Measurements from ENCODE around the gene FBXO39.
A peak's percentile ranks its signal among the peaks of the same experiment; 100 is the strongest.
"Not testable (repeated sequence)": the region's sequence is repeated elsewhere in the genome, so short reads cannot be mapped to it uniquely, and the experiment has no call there.

FBXO39 gene

DNA sequence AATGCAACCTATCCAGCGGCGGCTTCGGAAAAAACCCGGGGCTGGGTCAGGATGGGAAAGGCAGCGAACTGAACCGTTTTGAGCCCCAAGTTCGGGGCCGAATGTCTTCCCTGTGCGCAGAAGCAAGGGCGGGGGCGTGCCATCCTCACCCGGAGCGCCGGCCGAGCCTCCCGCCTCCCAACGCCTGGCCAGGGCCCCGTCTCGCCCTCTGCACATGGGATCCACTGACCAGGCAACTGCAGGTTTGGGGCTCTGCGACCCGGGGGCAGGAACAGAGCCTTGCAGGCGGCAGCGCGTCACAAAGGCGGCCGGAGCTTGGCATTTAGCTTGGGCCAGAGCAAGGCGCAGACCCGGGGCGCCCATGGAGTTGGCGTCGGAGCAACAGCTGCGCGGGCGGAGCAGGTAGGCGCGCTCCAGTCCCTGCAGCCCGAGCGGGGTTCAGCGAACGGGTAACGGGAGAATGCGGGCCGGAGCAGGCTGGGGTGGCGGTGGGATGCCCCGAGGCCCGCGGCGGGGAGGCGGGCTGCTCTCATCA, at the start of gene FBXO39:
TSS of gene FBXO39 (plus strand) at position 345 of the 535 bp plus-strand sequence. CDS start 3,654 bp downstream, outside the sequence.
- DNase-seq (ENCODE audit: low read depth), result no peak

DNA sequence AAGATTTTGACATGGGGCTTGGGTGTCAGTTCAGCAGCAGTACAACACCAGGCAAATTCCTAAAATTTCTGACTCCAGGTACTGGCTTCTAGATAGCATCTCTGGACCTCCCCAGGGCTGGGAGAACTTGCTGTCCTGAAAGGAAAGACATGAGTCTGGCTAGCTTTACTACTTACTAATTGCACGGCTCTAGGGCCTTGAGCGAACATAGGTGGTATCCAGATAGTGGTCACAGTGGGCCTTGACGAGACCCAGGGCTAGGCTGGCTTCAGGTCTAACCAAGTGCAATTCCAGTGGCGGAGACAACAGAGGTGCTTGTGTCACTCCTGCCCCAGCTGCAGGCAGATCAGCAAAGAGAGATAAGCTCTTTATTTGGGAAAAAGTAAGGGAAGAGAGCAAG, 46.5 kb upstream of the FBXO39 start:
- no peak for DNase-seq (ENCODE audit: low read depth)

DNA sequence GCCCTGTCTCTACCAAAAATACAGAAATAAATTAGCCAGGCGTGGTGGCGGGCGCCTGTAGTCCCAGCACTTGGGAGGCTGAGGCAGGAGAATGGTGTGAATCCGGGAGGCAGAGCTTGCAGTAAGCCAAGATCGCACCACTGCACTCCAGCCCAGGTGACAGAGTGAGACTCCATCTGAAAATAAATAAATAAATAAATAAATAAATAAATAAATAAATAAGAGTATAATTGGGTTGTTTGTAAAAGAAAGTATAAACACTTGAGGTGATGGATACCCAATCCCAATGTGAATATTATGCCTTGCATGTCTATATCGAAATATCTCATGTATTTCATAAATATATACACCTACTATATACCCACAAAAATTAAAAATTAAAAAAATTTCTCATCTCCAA, 29.4 kb upstream of the FBXO39 start:
- not testable (repeated sequence) for DNase-seq (ENCODE audit: low read depth)

DNA sequence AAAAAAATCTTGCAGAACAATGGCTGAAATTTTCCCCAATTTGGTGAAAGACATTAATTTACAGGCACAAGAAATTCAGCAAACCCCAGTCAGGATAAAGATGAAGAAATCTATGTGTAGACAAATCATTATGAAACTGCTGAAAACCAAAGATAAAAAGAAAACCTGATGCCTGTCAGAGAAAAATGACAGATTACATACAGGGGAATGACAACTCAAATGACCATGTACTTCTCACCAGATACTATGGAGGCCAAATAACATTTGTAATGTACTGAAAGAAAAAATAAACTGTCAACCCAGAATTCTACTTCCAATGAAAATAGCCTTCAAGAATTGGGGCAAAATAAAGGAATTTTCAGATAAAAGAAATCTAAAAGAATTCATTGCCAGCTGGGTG, 27.4 kb upstream of the FBXO39 start:
- DNase-seq (ENCODE audit: low read depth), result no peak

DNA sequence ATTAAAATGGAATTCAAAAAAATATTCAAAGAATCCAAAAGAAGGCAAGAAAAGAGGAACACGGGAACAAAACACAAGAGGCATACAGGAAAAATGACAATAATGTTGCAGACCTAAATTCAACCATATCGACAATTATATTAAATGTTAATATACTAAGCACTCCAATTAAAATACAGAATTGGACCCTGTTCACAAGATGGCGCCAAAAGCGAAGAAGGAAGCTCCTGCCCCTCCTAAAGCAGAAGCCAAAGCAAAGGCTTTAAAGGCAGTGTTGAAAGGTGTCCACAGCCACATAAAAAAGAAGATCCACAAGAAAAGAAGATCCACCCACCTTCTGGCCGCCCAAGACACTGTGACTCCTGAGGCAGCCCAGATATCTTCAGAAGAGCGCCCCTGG, 26.5 kb upstream of the FBXO39 start:
- no peak for DNase-seq (ENCODE audit: low read depth)

DNA sequence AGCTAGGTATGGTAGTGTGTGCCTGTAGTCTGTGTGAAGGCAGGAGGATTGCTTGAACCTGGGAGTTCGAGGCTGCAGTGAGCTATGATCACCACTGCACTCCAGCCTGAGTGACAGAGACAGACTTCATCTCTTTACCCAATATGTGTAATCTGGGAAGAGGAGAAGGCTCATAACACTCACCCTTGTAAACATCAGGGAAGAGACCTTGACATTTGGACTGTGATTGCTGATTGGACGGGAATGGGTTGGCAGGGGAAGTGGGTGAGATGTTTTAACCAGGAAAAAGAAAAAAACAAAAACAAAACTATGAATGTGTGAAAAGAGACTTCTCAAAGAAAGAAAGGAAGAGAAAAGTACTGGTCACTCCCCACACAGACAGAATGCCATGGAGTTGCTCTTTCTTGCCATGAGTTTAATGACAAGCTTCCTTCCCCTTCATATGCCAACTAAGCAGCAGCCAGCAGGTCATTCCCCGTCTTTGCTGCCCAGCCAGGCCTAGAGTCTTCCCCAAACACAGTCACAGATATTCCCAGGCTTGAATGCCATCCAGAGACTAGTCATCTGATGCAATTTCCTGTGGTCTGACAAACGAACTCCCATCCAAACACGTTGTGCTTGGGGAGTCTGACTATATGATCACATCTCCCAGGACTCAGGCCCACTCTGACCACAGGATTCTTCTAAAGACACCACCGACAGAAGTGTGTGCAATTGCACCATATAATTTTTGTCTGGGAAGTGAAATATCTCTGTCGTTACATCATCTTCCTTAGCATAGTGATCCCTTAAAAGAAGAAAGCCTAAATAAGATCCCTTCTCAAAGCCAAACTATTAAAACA, 23.7 kb upstream of the FBXO39 start:
- DNase-seq (ENCODE audit: low read depth), result no peak

DNA sequence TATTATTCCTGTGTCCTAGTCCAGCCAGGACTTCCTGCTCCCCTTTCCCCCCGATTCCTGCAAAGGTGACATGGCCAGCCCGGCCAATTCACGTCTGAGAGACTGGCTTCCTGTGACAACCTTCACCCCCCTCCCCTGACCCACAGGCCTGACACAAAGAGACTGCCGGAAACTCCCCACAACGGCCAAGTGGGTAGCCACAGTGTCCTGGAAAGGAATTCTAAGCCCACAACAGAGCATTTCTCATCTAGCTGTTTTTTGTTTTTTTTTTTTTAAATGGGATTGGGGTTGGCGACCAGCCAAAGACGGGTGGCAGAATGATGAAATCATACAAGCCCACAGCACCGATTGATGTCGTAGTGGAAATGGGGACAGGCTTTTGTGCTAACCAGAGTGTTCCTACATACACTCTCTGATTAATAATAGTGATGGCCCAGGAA, 23.0 kb upstream of the FBXO39 start:
- DNase-seq (ENCODE audit: low read depth), result peak; percentile 19

DNA sequence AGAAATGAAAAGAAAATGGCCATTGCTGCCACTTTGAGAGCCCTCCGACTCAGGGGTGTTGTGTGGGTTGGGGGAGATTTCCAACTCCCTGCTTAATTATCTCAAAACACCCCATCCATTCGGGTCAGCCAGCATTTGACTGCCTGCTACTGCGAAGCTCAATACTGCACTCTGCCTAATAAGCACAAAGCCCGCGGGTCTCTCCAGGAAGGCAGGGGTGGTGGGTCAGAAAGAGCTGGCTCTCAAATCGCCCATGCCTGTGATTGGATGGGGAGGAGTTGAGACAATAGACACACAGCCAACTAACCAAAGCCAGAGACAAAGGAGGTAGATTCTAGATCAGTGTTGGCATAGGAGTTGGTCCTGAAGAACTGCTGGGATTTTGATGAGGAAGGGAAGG, 22.5 kb upstream of the FBXO39 start:
- no peak for DNase-seq (ENCODE audit: low read depth)

DNA sequence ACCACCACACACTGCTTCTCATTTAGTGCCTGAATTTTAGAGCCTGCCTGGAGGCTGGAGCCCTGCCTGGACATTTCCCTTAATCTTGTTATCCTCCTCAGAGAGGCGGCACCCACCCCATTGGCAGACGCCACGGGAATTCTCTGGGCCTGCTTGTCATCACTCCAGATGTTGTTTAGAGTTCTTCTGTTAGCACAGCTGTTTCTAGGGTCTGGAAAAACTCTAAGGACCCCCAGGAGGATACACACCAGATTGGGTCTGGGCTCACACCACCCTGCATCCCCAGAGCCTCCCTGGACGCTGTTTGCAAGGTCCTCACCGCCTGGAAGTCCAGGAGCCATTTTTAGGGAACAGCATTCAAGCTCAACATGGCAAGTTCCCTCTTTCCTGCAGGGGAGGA, 20.7 kb upstream of the FBXO39 start:
- no peak for DNase-seq (ENCODE audit: low read depth)

DNA sequence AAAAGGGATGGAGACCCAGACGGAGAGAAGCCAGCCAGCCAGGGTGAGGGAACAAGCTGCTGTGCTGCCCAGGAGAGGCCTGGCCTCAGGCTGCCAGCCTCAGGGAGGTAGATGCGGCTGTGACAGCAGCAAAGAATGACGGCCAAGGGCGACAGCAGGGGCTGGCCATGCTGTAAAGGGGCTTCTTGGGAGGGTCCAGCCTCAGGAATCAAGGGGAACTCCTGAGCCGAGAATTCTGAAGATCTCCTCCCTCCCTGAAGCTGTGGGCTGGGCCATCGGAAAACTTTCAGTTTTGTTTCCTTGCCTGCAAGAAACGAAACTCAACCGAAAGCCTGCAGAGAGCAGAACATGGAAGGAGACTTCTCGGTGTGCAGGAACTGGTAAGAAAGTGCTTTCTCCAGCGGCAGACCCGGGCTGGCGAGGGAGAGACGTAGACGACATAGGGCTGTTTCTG, 20.3 kb upstream of the FBXO39 start, which contains the start of gene XAF1:
TSS of gene XAF1 (plus strand) at position 316 of the 454 bp plus-strand sequence. CDS start at position 349, 33 bp downstream.
- peak; percentile 32 for DNase-seq (ENCODE audit: low read depth)

DNA sequence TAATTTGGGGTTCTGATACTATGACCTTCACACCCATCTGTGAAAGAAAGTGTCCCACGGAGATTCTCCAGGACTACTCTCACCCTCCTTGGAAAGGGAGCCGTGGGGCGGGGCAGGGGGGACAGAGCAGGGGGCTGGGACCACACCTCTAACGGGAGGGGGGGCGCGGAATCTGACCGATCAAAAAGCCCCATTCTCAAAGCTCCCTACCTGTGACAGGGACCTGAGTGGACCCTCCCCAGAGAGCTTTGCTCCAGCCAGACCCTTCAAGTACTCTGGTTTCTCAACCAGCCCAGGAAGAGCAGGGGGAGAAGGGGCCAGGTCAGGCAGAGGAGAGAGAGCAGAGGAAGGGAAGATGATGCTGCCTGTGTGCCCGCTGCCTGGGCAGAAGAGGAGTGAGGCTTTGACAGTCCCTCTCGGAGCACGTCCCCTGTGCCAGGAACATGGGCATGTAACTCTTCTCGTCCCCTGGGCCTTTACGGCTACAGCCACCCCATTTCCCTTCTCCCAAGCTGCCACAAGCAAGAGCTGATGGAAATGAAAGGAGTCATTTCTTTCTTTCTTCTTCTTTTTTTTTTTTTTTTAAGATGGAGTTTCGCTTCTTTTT, 19.5 kb upstream of the FBXO39 start:
- no peak for DNase-seq (ENCODE audit: low read depth)

DNA sequence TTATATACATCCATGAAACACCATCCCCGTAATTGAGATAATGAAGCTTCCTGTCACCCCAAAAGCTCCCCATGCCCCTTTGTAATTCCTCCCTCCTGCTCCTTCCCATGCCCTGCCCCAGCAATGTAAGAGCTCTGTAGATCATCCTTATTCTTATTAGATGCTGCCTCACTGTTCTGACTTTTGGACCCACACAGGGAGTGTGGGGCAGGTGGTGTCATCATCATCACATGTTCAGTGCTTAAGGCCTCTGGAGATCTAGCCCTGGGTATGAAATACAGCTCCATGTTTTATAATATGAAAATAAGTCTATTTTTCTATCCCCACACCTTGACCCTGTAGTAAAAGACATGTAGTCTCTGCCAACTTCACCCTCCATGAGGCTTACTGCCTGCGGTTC, 18.3 kb upstream of the FBXO39 start:
- DNase-seq (ENCODE audit: low read depth), result no peak

DNA sequence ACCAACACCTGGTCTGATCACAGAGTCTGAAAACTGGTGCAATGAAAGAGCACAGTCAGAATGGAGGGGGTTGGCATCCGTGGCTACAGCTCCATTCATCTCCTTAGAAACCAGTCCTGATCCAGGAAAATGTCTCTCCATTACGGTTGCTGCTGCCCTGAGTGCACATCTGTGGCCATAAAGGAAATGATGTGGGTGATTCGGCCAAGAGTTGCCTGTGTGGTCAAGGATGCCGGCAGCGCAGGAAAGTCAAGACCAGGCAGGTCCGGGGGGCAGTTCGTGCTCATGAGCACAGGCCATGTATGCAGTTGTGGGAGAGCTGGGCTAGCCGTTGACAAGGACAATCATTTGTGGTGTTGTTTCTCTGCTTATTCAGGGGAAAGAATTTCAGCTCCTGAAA, 14.2 kb upstream of the FBXO39 start:
- no peak for DNase-seq (ENCODE audit: low read depth)

DNA sequence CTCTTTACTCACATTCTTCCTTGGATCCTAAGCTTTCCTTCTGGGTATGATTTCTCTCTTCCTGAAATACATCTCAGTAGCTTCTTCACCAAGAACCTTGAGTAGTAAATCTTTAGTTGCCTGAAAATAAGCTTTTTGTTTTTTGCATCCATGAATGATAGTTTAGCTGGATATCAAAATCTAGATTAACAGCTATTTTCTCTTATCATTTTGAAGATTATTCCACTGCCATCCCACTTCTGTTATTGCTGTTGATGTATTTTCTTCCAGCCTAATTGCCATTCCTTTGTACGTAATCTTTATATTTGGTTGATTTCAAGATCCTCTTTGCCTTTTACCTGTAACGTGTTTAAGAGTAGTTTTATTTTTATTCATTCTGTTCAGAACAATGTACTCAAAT, 7.6 kb upstream of the FBXO39 start:
- no peak for DNase-seq (ENCODE audit: low read depth)

DNA sequence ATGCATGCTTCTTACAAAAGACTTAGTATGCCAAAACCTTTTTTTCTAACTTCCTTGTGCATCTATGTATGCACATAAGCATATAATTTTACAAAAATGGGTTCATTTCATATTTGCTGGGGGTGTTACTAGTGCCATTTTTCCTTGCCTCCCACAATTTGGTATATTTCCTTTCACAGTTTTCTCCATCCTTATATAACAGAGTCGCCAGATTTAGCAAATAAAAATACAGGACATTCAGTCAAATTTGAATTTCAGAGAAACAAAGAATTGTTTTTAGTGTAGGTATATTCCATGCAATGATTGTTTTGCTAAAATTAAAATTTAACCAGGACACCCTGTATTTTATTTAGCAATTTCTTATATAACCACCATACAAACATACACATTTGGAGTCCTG, 4.0 kb upstream of the FBXO39 start:
- no peak for DNase-seq (ENCODE audit: low read depth)

DNA sequence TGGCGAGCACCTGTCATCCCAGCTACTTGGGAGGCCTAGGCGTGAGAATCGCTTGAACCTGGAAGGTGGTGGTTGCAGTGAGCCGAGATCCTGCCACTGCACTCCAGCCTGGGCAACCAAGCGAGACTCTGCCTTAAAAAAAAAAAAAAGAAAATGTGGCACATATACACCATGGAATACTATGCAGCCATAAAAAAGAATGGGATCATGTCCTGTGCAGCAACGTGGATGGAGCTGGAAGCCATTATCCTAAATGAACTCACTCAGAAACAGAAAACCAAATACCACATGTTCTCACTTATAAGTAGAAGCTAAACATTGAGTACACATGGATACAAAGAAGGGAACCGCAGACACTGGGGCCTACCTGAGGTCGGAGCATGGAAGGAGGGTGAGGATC, 1.1 kb upstream of the FBXO39 start:
- not testable (repeated sequence) for DNase-seq (ENCODE audit: low read depth)

DNA sequence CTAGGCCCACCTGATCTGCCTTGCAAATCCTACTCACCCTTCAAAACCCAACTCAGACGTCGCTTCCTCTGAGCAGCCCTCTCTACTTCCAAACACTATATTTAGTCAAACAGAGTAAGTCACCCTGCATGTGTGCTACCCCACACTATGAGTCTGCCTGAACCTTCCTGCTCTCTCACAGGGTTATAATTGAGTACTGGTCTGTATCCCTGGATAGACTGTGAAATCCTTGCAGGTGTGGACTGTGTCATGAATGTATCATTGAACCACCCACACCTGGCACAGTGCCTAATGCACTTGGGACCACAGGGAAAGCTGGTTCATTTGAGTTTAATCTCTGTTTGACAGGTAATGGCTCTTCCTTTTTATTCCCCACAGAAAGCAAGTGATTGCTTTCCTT, 3.4 kb downstream of the FBXO39 start:
- DNase-seq (ENCODE audit: low read depth), result no peak

DNA sequence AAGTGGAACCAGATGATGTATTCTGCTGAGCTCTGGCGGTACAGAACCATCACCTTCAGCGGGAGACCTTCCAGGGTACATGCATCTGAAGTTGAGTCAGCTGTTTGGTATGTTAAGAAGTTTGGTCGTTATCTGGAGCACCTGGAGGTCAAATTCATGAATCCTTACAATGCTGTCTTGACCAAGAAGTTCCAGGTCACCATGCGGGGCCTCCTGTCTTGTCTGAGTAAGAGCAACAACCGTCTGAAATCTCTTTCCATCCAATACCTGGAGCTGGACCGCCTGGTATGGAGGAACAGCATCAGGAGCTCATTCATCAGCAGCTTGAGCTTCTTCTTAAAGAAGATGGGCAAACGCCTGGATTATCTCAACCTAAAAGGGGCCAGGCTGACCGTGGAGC, 4.0 kb downstream of the FBXO39 start:
- DNase-seq (ENCODE audit: low read depth), result no peak

DNA sequence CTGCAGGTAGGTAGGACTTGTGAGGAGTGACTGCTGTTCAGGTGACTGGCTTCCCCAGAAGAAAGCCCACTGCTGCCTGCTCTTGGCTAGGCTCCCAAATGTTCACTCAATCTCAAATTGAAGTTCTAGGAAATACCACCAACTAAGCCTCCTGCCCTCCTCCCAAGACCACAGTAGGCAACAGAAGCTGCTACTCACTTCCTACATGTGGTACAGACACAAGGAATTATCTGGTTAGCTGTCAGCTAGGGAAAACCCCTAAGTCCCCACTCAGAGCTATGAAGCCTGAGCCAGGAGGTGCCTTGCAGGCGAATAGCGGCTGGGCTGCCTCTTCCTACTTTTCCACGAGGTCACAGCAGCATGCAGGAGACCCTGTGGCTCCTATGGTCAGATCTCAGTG, 4.9 kb downstream of the FBXO39 start:
- DNase-seq (ENCODE audit: low read depth), result no peak

DNA sequence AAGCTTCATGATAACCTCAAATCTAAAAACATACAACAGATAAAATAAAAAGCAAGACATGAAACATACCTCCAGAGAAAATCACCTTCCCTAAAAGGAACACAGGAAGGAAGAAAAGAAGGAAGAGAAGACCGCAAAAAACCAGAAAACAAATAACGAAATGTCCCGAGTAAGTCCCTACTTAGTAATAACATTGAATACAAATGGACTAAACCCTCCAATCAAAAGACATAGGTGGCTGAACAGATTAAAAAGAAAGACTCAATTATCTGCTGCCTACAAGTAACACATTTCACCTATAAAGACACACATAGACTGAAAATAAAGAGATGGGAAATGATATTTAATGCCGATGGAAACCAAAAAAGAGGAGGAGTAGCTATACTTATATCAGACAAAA, 6.2 kb downstream of the FBXO39 start:
- DNase-seq (ENCODE audit: low read depth), result no peak

DNA sequence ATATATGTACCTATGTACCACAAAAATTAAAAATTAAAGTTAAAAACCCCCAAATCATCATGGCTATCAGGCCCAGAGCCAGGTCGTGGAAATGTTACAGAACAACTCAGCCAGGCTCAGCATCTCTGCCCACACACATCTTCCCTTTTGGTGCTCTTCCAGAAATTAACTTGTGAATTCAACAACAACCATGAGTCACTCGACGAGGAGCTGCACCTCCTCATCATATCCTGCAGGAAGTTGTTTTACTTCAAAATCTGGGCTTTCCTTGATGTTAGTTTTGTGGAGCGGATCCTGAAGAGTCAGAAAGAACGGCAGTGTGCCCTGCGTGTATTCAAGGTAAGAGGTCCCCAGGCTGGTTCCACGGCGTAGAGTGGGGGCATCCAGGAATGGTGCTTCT, 10.6 kb downstream of the FBXO39 start:
- no peak for DNase-seq (ENCODE audit: low read depth)

DNA sequence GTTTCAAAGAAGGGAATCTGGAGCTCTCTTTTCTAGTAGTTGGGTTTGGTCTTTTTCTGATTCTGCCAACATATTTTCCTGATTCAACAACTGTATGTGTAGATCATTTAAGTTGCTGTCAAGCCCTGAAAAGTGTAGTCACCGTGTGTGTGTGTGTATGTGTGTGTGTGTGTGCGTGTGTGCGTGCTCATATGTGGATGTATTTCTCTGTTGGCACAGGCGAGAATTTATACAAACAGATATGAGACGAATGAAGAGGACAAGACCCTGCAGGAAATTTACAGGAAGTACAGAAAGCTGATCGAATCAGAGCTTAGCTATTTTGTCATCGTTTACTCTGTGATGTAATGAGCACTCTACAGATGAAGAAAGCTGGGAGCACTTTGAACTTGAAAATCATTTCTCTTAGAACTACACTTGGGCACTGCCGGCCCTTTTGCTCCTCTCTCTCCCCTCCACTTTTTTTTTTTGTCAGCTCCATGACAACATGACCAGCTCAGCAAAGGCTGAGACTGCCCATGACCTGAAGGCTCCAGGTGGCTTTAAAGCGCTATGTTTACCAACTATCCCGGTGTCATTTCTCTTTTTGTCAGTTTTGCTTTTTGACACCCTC, 11.2 kb downstream of the FBXO39 start:
- no peak for DNase-seq (ENCODE audit: low read depth)

DNA sequence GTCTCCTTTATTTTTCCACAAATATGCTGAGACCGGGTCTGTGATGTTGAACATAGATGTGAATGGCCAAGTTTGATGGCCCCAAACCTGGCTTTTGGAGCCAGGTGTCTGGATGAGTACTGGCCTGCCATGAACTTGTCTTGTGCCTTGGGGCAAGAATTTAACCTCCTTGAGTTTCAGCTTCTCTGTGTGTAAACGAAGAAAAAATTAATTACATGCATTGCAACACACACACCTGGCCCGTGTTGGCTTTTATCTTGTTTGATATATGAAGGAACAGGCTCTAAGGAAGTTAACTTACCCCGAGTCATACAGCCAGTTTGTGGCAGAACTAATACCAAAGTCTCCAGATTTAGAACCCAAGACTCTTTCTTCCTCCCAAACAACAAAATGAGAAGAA, 13.1 kb downstream of the FBXO39 start:
- no peak for DNase-seq (ENCODE audit: low read depth)

Data from stimulated activated CD8-positive, alpha-beta memory T cell treated with anti-CD3 and anti-CD28 coated beads, Interleukin-12 subunit alpha, Interleukin-12 subunit beta, amount 100 ng/mL, for 4 hours (primary cell).